Lung (tissue), 12 donors: ENCODE results near the gene RNF141. TPM values are rescaled to one million over a fixed set of nuclear protein-coding genes. Genes with fewer than 3 reads are reported as not detected.

Source experiments
- ATAC-seq: fragments of 200-7000 bp; cut with Tn5 transposase; one replicate; pipeline ENCODE4 v1.9.1; 2020; ENCODE audit warnings: moderate number of reproducible peaks; ENCODE audit not compliant: insufficient read depth, low FRiP score
- DNase-seq, 3 donors: peaks; one replicate each; pipeline ENCODE4 v3.0.0-alpha.2; 2013 to 2017
- H3K27ac ChIP-seq, 2 donors: one replicate each; pipeline ENCODE4 v1.5.1; 2013; ENCODE audit warnings: mild to moderate bottlenecking in 2 of 2, moderate library complexity in 2 of 2, control low read depth in 1 of 2, inconsistent platforms in 1 of 2, low read depth in 1 of 2, low read length in 1 of 2
- H3K27me3 ChIP-seq, 3 donors: one replicate each; pipeline ENCODE4 v1.5.1; 2013; ENCODE audit warnings: low read length in 2 of 3; ENCODE audit not compliant: control insufficient read depth in 3 of 3, insufficient read depth in 3 of 3
- H3K36me3 ChIP-seq, 4 donors: one replicate each; pipeline ENCODE4 v1.5.1; 2013; ENCODE audit warnings: low read length in 4 of 4, mild to moderate bottlenecking in 1 of 4, moderate library complexity in 1 of 4; ENCODE audit not compliant: control insufficient read depth in 4 of 4, insufficient read depth in 4 of 4
- H3K4me1 ChIP-seq, 5 donors: one replicate each; pipeline ENCODE4 v1.5.1; 2013; ENCODE audit warnings: low read length in 5 of 5, mild to moderate bottlenecking in 2 of 5, moderate library complexity in 1 of 5; ENCODE audit not compliant: control insufficient read depth in 5 of 5, insufficient read depth in 5 of 5
- H3K4me3 ChIP-seq: one replicate; pipeline ENCODE4 v1.5.1; 2013; ENCODE audit warnings: mild to moderate bottlenecking, control low read depth, moderate library complexity
- H3K9ac ChIP-seq, 2 donors: one replicate each; pipeline ENCODE4 v1.5.1; 2013; ENCODE audit warnings: low read length in 2 of 2, control low read depth in 1 of 2; ENCODE audit not compliant: insufficient read depth in 1 of 2
- H3K9me3 ChIP-seq, 4 donors: one replicate each; pipeline ENCODE4 v1.5.1; 2013; ENCODE audit warnings: low read length in 3 of 4, mild to moderate bottlenecking in 1 of 4, moderate library complexity in 1 of 4; ENCODE audit not compliant: control insufficient read depth in 4 of 4, insufficient read depth in 3 of 4
- CTCF ChIP-seq: IDR thresholded peaks from 2 replicates; pipeline ENCODE4 v1.5.1; 2012; ENCODE audit warnings: mild to moderate bottlenecking; ENCODE audit errors: control extremely low read depth, extremely low read depth
- WGBS, 2 donors: extraction: QIAGEN DNeasy Blood & Tissue Kit; methylation state at CpG; one replicate each; pipeline ENCODE4 v1.1.7; 2013; 5-methylcytosine and 5-hydroxymethylcytosine counted together
- polyA plus RNA-seq, 2 donors: library from polyadenylated mRNA; stranded (reverse); fragments of 200-250 nt; gene quantifications; one replicate each; pipeline ENCODE4 v1.2.1, GENCODE V29; 2013
- total RNA-seq, 2 donors: library from RNA; depleted of rRNA in 1 of 2; stranded (reverse); fragments of >200 nt in 1 of 2; gene quantifications; one replicate each; pipeline ENCODE4 v1.2.1, GENCODE V29; 2014 to 2021
- donor health status: control.
- donor health status: control.
- donor health status: Bipolar disorder and iron deficiency.
- donor health status: healthy.
- donor health status: DM: yes; HTN: yes; CAD: no.

RNF141 gene
- total and polyA plus RNA-seq, 4 donors, result 14.8 to 63.8 (median 33.4) TPM

- H3K27ac ChIP-seq, result no peak overlapping the region
- H3K4me3 ChIP-seq, result no peak overlapping the region
- H3K27me3 ChIP-seq, result no peaks in the 10 kb centered on the region
- H3K36me3 ChIP-seq, result no peaks in the 10 kb centered on the region
- peaks cover 0 to 9% (median 7%) of the 10 kb centered on the region in 5 donors for H3K4me1 ChIP-seq
- peaks cover 0 to 1% (median 0%) of the 10 kb centered on the region in 4 donors for H3K9me3 ChIP-seq
- ATAC-seq, result no peak
- DNase-seq, result no peak
- 89 to 90% methylated on average over 3 of the region's 3 CpGs for WGBS, 2 donors
- no peak overlapping the region for H3K9ac ChIP-seq
- TF ChIP-seq CTCF, result no peak
These were observed 47.0 kb upstream of the RNF141 start for GRCh38 chr11:10587995-10588394.

GRCh38 chr11:10587388-10587787 lies 46.4 kb upstream of the RNF141 start:
- Histone ChIP-seq H3K36me3 (no peaks in the 10 kb centered on the region), H3K9me3 (peaks cover 0 to 1% (median 0%) of the 10 kb centered on the region in 4 donors), H3K9ac (no peak overlapping the region), H3K4me3 (no peak overlapping the region), H3K27me3 (no peaks in the 10 kb centered on the region), H3K27ac (no peak overlapping the region), H3K4me1 (peaks cover 0 to 9% (median 7%) of the 10 kb centered on the region in 5 donors)
- WGBS, 2 donors, result 94 to 97% methylated on average over 7 of the region's 7 CpGs
- ATAC-seq (no peak), DNase-seq (no peak)
- no peak for TF ChIP-seq CTCF

GRCh38 chr11:10584071-10584501 lies 43.1 kb upstream of the RNF141 start:
- Histone ChIP-seq H3K9me3 (peaks cover 0 to 1% (median 0%) of the 10 kb centered on the region in 4 donors), H3K27ac (peak overlapping the region in 1 of 2 donors; percentile 27), H3K4me1 (peaks cover 6 to 14% (median 8%) of the 10 kb centered on the region in 5 donors)

More at GRCh38 chr11:10584071-10584501, 43.1 kb upstream of the RNF141 start:
- no peak for ATAC-seq
- no peak overlapping the region for H3K4me3 ChIP-seq
- TF ChIP-seq CTCF, result no peak
- peaks cover 0 to 6% (median 0%) of the 10 kb centered on the region in 4 donors for H3K36me3 ChIP-seq
- no peak overlapping the region for H3K9ac ChIP-seq
- 33 to 35% methylated on average over 3 of the region's 3 CpGs for WGBS, 2 donors
- peak; percentile 71 to 91 (median 88) for DNase-seq
- H3K27me3 ChIP-seq, result no peaks in the 10 kb centered on the region
